Liver (tissue), 9 donors: ENCODE data around the gene RASA3. TPM values are rescaled to one million over a fixed set of nuclear protein-coding genes. Genes with fewer than 3 reads are reported as not detected.

Experiments
- DNase-seq: peaks from one replicate; pipeline ENCODE4 v3.0.0-alpha.2; 2017; ENCODE audit warnings: low spot score
- H3K27ac ChIP-seq, 2 donors: one replicate each; pipeline ENCODE4 v1.7.0; 2013; ENCODE audit warnings: inconsistent platforms in 2 of 2, low read length in 2 of 2, control low read depth in 1 of 2, low read depth in 1 of 2, mild to moderate bottlenecking in 1 of 2
- H3K27me3 ChIP-seq, 4 donors: one replicate each; pipeline versions ENCODE4 v1.6.1 to v1.7.0; 2013; ENCODE audit warnings: low read length in 3 of 4, inconsistent platforms in 1 of 4, mild to moderate bottlenecking in 1 of 4, moderate library complexity in 1 of 4; ENCODE audit not compliant: control insufficient read depth in 4 of 4, insufficient read depth in 4 of 4
- H3K36me3 ChIP-seq, 4 donors: one replicate each; pipeline versions ENCODE4 v1.6.1 to v1.7.0; 2013; ENCODE audit warnings: low read length in 3 of 4, mild to moderate bottlenecking in 3 of 4, low read depth in 1 of 4, moderate library complexity in 1 of 4; ENCODE audit not compliant: control insufficient read depth in 4 of 4, insufficient read depth in 3 of 4
- H3K4me1 ChIP-seq, 4 donors: one replicate each; pipeline versions ENCODE4 v1.6.1 to v1.7.0; 2013; ENCODE audit warnings: low read length in 3 of 4, mild to moderate bottlenecking in 3 of 4, moderate library complexity in 1 of 4; ENCODE audit not compliant: control insufficient read depth in 4 of 4, insufficient read depth in 4 of 4
- H3K4me3 ChIP-seq, 3 donors: one replicate each; pipeline versions ENCODE4 v1.6.1 to v1.7.0; 2013; ENCODE audit warnings: low read length in 3 of 3, control low read depth in 1 of 3, low read depth in 1 of 3, mild to moderate bottlenecking in 1 of 3
- H3K9ac ChIP-seq, 2 donors: one replicate each; pipeline ENCODE4 v1.7.0; 2013; ENCODE audit warnings: low read length in 2 of 2, mild to moderate bottlenecking in 2 of 2, moderate library complexity in 2 of 2, control low read depth in 1 of 2, low read depth in 1 of 2
- H3K9me3 ChIP-seq, 4 donors: one replicate each; pipeline versions ENCODE4 v1.6.1 to v1.7.0; 2013; ENCODE audit warnings: low read length in 3 of 4; ENCODE audit not compliant: control insufficient read depth in 4 of 4
- EGR1 ChIP-seq, 2 donors: IDR thresholded peaks; 2 replicates each; pipeline ENCODE4 v1.6.1; 2016 to 2018; ENCODE audit warnings: antibody characterized with exemption in 2 of 2, low read depth in 2 of 2
- HNF4A ChIP-seq, 2 donors: conservative IDR thresholded peaks; 2 replicates each; pipeline ENCODE4 v1.6.1; 2016; ENCODE audit warnings: antibody characterized with exemption in 2 of 2, mild to moderate bottlenecking in 2 of 2
- HNF4G ChIP-seq: IDR thresholded peaks from 2 replicates; pipeline ENCODE4 v1.6.1; 2016; ENCODE audit warnings: antibody characterized with exemption
- JUND ChIP-seq, 2 donors: IDR thresholded peaks; 2 replicates each; pipeline ENCODE4 v1.6.1; 2016; ENCODE audit warnings: antibody characterized with exemption in 2 of 2
- NR2F2 ChIP-seq: IDR thresholded peaks from 2 replicates; pipeline ENCODE4 v1.6.1; 2016; ENCODE audit warnings: antibody characterized with exemption
- RAD21 ChIP-seq, 2 donors: IDR thresholded peaks; 2 replicates each; pipeline ENCODE4 v1.6.1; 2016; ENCODE audit warnings: antibody characterized with exemption in 2 of 2, mild to moderate bottlenecking in 2 of 2
- RXRA ChIP-seq, 2 donors: IDR thresholded peaks; 2 replicates each; pipeline ENCODE4 v1.6.1; 2017 to 2018; ENCODE audit warnings: antibody characterized with exemption in 2 of 2, mild to moderate bottlenecking in 1 of 2
- SP1 ChIP-seq: IDR thresholded peaks from 2 replicates; pipeline ENCODE4 v1.6.1; 2018; ENCODE audit warnings: antibody characterized with exemption, mild to moderate bottlenecking
- TAF1 ChIP-seq: conservative IDR thresholded peaks from 2 replicates; pipeline ENCODE4 v1.6.1; 2016; ENCODE audit warnings: antibody characterized with exemption, mild to moderate bottlenecking
- YY1 ChIP-seq: IDR thresholded peaks from 2 replicates; pipeline ENCODE4 v1.6.1; 2016; ENCODE audit warnings: antibody characterized with exemption, mild to moderate bottlenecking
- WGBS: extraction: QIAGEN DNeasy Blood & Tissue Kit; methylation state at CpG from one replicate; pipeline ENCODE4 v1.1.7; 2013; 5-methylcytosine and 5-hydroxymethylcytosine counted together
- polyA plus RNA-seq, 2 donors: library from polyadenylated mRNA; stranded (reverse) in 1 of 2; unstranded in 1 of 2; fragments of 200-250 nt in 1 of 2; fragments of >200 nt in 1 of 2; fragmentation: Nextera tagmentation in 1 of 2; extraction: Ambion mirVana in 1 of 2; gene quantifications; one replicate each; pipeline versions ENCODE4 v1.2.1 to v1.2.3, GENCODE V29; 2013 to 2015
- total RNA-seq, 2 donors: library from RNA; depleted of rRNA; stranded (reverse); fragments of >200 nt; gene quantifications; one replicate each; pipeline ENCODE4 v1.2.3, GENCODE V29; 2014
- TF ChIP-seq, protein P1 (sequence below): fragments of 150-350 bp; IDR thresholded peaks from 2 replicates; pipeline ENCODE4 v1.5.1; 2017; ENCODE audit warnings: improper control_type of control experiment, low read depth, low read length; ENCODE audit not compliant: missing input control
- TF ChIP-seq, protein P2 (sequence below): IDR thresholded peaks from 2 replicates; pipeline ENCODE4 v1.6.1; 2016; ENCODE audit warnings: antibody characterized with exemption, mild to moderate bottlenecking
- donor health status: healthy.
- donor health status: healthy.
- donor health status: healthy.
- donor health status: healthy.
- donor health status: healthy.

Gene RASA3
- total and polyA plus RNA-seq, 4 donors = 0.64 to 5.9 (median 3.8) TPM

DNA sequence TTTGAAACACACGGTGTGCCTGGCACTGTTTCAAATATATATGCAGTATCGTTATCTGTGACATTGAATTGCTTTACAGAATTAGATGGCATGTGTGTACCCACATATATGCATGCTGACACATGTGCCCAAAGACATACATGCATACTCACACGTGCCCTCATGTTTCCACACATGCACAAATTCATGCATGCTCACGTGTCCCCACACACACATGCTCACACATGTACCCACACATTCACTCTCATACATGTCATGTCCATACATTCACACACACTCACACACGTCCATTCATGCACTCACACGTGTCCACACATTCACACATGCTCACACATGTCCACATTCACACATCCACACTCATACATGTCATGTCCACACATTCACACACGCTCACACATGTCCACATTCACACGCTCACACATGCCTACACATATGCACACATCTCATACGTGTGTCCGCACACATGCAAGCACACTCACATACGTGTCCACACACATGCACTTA, 140.7 kb downstream of the RASA3 start (continued):
- TF ChIP-seq, protein P1, sequence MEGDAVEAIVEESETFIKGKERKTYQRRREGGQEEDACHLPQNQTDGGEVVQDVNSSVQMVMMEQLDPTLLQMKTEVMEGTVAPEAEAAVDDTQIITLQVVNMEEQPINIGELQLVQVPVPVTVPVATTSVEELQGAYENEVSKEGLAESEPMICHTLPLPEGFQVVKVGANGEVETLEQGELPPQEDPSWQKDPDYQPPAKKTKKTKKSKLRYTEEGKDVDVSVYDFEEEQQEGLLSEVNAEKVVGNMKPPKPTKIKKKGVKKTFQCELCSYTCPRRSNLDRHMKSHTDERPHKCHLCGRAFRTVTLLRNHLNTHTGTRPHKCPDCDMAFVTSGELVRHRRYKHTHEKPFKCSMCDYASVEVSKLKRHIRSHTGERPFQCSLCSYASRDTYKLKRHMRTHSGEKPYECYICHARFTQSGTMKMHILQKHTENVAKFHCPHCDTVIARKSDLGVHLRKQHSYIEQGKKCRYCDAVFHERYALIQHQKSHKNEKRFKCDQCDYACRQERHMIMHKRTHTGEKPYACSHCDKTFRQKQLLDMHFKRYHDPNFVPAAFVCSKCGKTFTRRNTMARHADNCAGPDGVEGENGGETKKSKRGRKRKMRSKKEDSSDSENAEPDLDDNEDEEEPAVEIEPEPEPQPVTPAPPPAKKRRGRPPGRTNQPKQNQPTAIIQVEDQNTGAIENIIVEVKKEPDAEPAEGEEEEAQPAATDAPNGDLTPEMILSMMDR = no peak
- no peak for TF ChIP-seq RXRA (IDR thresholded peaks at IDR 0.05)
- no peak for TF ChIP-seq JUND (IDR thresholded peaks at IDR 0.05)

DNA sequence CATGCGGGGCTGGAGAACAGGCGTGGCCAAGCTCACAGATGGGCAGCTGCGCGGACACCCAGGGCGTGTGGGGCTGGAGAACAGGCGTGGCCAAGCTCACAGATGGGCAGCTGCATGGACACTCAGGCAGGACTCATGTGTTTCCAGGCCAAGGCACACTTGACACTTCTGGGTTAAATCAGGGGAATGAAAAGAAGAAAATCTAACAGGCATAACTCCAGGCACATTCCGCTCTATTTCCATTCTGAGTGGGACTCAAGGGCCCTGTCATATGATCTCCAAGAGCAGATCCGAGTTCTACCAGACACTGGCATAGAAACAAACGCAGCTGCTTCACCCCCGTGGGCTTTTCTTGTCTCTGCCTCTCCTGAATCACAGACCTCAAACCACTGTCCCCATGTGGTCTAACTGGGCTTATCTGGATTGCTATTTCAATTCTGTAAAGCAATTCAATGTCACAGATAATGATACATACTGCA, 141.2 kb downstream of the RASA3 start:
- Histone ChIP-seq H3K9ac (no peak overlapping the region), H3K4me3 (no peak overlapping the region), H3K9me3 (no peaks in the 10 kb centered on the region), H3K27me3 (no peaks in the 10 kb centered on the region), H3K36me3 (peaks cover 0 to 3% (median 1%) of the 10 kb centered on the region in 4 donors), H3K27ac (no peak overlapping the region), H3K4me1 (no peaks in the 10 kb centered on the region)
- TF ChIP-seq HNF4G (no peak), RAD21 (IDR thresholded peaks at IDR 0.05) (no peak), YY1 (no peak), SP1 (no peak), EGR1 (IDR thresholded peaks at IDR 0.05; ENCODE audit: low read depth in 2 of 2) (no peak), NR2F2 (no peak), TAF1 (no peak), RXRA (IDR thresholded peaks at IDR 0.05) (no peak), HNF4A (conservative IDR thresholded peaks at IDR 0.05) (no peak)
- TF ChIP-seq, protein P1 = no peak
- TF ChIP-seq, protein P2, sequence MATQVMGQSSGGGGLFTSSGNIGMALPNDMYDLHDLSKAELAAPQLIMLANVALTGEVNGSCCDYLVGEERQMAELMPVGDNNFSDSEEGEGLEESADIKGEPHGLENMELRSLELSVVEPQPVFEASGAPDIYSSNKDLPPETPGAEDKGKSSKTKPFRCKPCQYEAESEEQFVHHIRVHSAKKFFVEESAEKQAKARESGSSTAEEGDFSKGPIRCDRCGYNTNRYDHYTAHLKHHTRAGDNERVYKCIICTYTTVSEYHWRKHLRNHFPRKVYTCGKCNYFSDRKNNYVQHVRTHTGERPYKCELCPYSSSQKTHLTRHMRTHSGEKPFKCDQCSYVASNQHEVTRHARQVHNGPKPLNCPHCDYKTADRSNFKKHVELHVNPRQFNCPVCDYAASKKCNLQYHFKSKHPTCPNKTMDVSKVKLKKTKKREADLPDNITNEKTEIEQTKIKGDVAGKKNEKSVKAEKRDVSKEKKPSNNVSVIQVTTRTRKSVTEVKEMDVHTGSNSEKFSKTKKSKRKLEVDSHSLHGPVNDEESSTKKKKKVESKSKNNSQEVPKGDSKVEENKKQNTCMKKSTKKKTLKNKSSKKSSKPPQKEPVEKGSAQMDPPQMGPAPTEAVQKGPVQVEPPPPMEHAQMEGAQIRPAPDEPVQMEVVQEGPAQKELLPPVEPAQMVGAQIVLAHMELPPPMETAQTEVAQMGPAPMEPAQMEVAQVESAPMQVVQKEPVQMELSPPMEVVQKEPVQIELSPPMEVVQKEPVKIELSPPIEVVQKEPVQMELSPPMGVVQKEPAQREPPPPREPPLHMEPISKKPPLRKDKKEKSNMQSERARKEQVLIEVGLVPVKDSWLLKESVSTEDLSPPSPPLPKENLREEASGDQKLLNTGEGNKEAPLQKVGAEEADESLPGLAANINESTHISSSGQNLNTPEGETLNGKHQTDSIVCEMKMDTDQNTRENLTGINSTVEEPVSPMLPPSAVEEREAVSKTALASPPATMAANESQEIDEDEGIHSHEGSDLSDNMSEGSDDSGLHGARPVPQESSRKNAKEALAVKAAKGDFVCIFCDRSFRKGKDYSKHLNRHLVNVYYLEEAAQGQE = no peak
- 86% methylated on average over 10 of the region's 10 CpGs for whole genome bisulfite sequencing
- DNase-seq = no peak

DNA sequence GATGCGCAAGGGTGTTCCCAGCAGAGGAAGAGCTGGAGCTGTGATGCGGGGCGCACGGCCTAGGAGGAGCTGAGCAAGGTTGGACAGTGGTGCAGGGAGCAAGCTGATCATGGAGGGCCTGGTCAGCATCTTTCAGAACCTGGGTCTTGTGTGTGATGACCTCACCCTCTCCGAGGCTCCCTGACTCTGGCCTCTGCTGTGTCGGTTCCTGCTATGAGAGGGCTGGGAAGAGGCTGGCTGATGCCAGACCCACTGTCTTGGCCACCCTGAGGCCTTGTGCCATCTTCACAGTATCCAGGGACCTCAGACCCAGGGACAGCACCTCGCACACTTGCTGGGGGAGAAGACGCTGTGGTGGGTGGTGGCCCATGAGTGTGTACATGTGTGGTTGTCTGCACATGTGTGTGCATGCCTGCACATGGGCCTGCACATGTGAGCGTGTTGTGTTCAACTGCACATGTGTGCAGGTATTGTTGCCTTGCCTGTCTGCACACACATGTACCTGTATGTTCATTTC, 142.0 kb downstream of the RASA3 start:
- H3K27me3 ChIP-seq = no peaks in the 10 kb centered on the region
- no peak overlapping the region for H3K9ac ChIP-seq
- 96% methylated on average over 9 of the region's 9 CpGs for WGBS
- no peaks in the 10 kb centered on the region for H3K9me3 ChIP-seq
- no peak for DNase-seq
- H3K4me3 ChIP-seq = no peak overlapping the region
- TF ChIP-seq HNF4G = no peak
- H3K4me1 ChIP-seq = no peaks in the 10 kb centered on the region
- H3K27ac ChIP-seq = no peak overlapping the region
- H3K36me3 ChIP-seq = peaks cover 0 to 3% (median 1%) of the 10 kb centered on the region in 4 donors
